BLaER1 treated with 17β-estradiol and CSF1 and Interleukin-3, amounts not matched to agents 10 nM and 100 nM (cell line): ENCODE measurements around the gene WDR4.
"Not testable (repeated sequence)": the region's sequence is repeated elsewhere in the genome, so short reads cannot be mapped to it uniquely, and the experiment has no call there.

Experiments used
- H3K27ac ChIP-seq, 11 experiments: shearing (Covaris generic); formaldehyde crosslinking; 2 replicates each; pipeline ENCODE4 v1.8.1; 2022
- H3K27me3 ChIP-seq, 11 experiments: shearing (Covaris generic); formaldehyde crosslinking; 2 replicates each; pipeline ENCODE4 v1.8.1; 2022
- H3K36me3 ChIP-seq, 11 experiments: shearing (Covaris generic); formaldehyde crosslinking; 2 replicates each; pipeline ENCODE4 v1.8.1; 2022
- H3K4me1 ChIP-seq, 10 experiments: shearing (Covaris generic); formaldehyde crosslinking; 2 replicates each; pipeline ENCODE4 v1.8.1; 2022
- H3K4me2 ChIP-seq, 11 experiments: shearing (Covaris generic); formaldehyde crosslinking; 2 replicates each; pipeline ENCODE4 v1.8.1; 2022
- H3K4me3 ChIP-seq, 10 experiments: shearing (Covaris generic); formaldehyde crosslinking; 2 replicates each; pipeline ENCODE4 v1.8.1; 2022
- H3K9ac ChIP-seq, 11 experiments: shearing (Covaris generic); formaldehyde crosslinking; 2 replicates each; pipeline ENCODE4 v1.8.1; 2022
- H3K9me3 ChIP-seq, 11 experiments: shearing (Covaris generic); formaldehyde crosslinking; replicated peaks in 1 of 11; 2 replicates each; pipeline ENCODE4 v1.8.1; 2022
- H4K20me1 ChIP-seq, 11 experiments: shearing (Covaris generic); formaldehyde crosslinking; 2 replicates each; pipeline ENCODE4 v1.8.1; 2022
- Cebpa-rat ChIP-seq, 11 experiments: shearing (Covaris generic); IDR thresholded peaks; 2 replicates each; pipeline ENCODE4 v1.8.1; 2022

WDR4 gene

DNA sequence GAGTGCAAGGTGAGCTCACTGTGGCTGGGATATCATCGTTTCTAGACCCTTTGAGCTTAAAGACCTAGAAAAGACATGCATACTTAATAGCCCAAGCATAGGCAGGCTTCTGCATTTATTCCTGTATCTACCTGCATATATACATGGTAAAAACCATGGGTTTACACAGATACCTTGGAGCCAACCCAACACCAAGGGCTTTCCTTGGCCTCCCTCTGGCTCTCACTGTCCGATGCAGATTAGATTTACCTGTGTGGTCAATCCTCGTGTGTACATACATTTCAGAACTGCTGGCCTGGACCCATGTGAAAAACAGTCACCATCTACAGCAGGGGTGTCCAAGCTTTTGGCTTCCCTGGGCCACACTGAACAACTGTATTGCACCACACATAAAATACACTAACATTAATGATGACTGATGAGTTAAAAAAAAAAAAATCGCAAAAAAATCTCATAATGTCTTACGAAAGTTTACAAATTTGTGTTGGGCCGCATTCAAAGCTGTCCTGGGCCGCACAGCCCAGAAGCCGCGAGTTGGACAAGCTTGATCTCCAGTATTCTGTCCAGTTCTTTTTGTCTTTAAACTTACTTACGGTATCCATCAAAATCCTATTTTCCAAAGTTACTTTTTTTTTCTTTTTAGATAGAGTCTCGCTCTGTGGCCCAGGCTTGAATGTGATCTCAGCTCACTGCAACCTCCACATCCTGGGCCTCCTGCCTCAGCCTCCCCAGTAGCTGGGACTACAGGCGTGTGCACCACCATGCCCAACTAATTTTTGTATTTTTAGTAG is 43.5 kb downstream of the WDR4 start:
- TF ChIP-seq Cebpa-rat (IDR thresholded peaks at IDR 0.05): no peak
- Histone ChIP-seq H3K27ac (no peak overlapping the region), H3K9me3 (no peaks in the 10 kb centered on the region), H3K27me3 (peaks cover 0 to 21% (median 0%) of the 10 kb centered on the region in 11 experiments; a peak in 4 of 22 replicates), H4K20me1 (peaks cover 0 to 91% (median 78%) of the 10 kb centered on the region in 11 experiments; a peak in 18 of 22 replicates), H3K4me1 (peaks cover 29 to 58% (median 49%) of the 10 kb centered on the region in 10 experiments), H3K4me2 (no peak overlapping the region), H3K36me3 (peaks cover 4 to 30% (median 11%) of the 10 kb centered on the region in 11 experiments), H3K4me3 (no peak overlapping the region), H3K9ac (no peak overlapping the region)

DNA sequence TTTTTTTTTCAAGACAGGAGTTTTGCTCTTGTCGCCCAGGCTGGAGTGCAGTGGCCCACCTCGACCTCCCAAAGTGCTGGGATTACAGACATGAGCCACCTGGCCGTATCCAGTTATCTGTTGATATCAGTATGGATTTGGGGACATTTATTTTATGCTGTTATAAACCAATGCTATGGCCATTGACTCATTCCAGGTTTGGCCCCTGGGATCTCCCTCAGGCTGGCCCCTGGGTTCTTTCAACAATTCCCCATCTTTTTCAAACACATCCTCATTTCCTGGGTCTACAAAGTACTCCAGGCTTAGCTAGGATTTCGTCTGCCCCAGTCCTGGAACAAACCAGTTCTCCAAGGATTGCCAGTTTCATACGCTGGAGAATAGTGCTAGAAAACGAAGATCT is 44.1 kb downstream of the WDR4 start:
- TF ChIP-seq Cebpa-rat (IDR thresholded peaks at IDR 0.05): no peak
- Histone ChIP-seq H3K27ac (no peak overlapping the region), H3K4me3 (no peak overlapping the region), H3K4me2 (no peak overlapping the region), H3K4me1 (peaks cover 23 to 58% (median 49%) of the 10 kb centered on the region in 10 experiments), H3K27me3 (peaks cover 0 to 21% (median 0%) of the 10 kb centered on the region in 11 experiments; a peak in 4 of 22 replicates), H4K20me1 (peaks cover 0 to 85% (median 73%) of the 10 kb centered on the region in 11 experiments; a peak in 18 of 22 replicates), H3K9ac (no peak overlapping the region), H3K9me3 (no peaks in the 10 kb centered on the region), H3K36me3 (peaks cover 0 to 24% (median 5%) of the 10 kb centered on the region in 11 experiments; a peak in 13 of 22 replicates)

GRCh38 chr21:42834726-42835191 is 44.6 kb downstream of the WDR4 start:
- Histone ChIP-seq H4K20me1 (peaks cover 0 to 80% (median 68%) of the 10 kb centered on the region in 11 experiments; a peak in 18 of 22 replicates), H3K4me2 (no peak overlapping the region), H3K4me3 (no peak overlapping the region), H3K27me3 (peaks cover 0 to 21% (median 0%) of the 10 kb centered on the region in 11 experiments; a peak in 4 of 22 replicates), H3K27ac (no peak overlapping the region), H3K4me1 (peaks cover 19 to 55% (median 45%) of the 10 kb centered on the region in 10 experiments), H3K9ac (no peak overlapping the region), H3K9me3 (peaks cover 0 to 2% (median 0%) of the 10 kb centered on the region in 11 experiments; a peak in 2 of 22 replicates), H3K36me3 (peaks cover 0 to 21% (median 4%) of the 10 kb centered on the region in 11 experiments; a peak in 6 of 22 replicates)
- no peak for TF ChIP-seq Cebpa-rat (IDR thresholded peaks at IDR 0.05)

DNA sequence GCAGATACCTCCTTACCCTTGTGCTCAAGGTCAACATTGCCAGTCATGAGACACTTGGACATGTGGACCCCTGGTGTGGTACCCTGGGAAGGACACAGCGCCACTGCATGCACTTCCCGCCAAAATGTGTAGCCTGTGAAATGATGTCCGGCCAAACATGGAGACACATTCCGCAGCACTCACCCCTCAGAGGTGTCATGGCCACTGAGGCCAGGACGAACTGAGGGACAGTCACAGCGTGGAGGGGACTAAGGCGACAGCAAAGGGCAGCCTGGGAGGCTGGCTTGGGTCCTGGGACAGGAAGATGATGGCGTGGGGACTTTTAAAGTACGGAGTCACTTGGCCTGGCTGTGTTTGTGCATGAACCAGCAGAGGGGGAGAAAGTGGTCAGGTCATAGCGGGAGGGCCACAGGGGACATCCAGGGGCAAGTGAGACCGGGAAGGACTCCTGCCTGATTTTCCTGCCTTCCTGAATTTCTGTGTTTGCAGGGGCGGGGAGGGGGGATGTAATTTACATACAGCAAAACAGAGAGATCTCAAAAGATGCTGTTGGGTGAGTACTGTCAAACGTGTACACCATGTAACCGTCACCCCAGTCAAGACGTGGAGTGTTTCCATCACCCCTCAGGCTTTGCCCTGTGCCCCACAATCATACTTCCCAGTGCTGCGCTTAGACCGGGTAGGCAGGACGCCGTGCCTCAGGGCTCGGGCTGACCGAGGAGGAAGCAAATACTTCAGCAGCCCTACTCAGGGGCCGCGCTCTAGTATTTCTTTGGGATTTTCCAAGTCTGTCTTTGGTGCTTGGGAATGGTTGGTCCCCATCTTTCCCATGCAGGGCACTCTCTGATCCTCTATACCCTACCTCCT is 45.2 kb downstream of the WDR4 start:
- H3K4me3 ChIP-seq: no peak overlapping the region
- no peak overlapping the region for H3K27ac ChIP-seq
- peaks cover 0 to 21% (median 4%) of the 10 kb centered on the region in 11 experiments; a peak in 6 of 22 replicates for H3K36me3 ChIP-seq
- peaks cover 0 to 21% (median 0%) of the 10 kb centered on the region in 11 experiments; a peak in 4 of 22 replicates for H3K27me3 ChIP-seq
- H3K9me3 ChIP-seq: peaks cover 4 to 8% (median 6%) of the 10 kb centered on the region in 11 experiments; a peak in 17 of 22 replicates
- peaks cover 12 to 48% (median 39%) of the 10 kb centered on the region in 10 experiments for H3K4me1 ChIP-seq
- H3K4me2 ChIP-seq: peak overlapping the region in 10 of 11 experiments; percentile 36 to 79 (median 68); a peak in 18 of 22 replicates
- H3K9ac ChIP-seq: no peak overlapping the region
- TF ChIP-seq Cebpa-rat (IDR thresholded peaks at IDR 0.05): no peak
- peaks cover 0 to 74% (median 61%) of the 10 kb centered on the region in 11 experiments; a peak in 18 of 22 replicates for H4K20me1 ChIP-seq

DNA sequence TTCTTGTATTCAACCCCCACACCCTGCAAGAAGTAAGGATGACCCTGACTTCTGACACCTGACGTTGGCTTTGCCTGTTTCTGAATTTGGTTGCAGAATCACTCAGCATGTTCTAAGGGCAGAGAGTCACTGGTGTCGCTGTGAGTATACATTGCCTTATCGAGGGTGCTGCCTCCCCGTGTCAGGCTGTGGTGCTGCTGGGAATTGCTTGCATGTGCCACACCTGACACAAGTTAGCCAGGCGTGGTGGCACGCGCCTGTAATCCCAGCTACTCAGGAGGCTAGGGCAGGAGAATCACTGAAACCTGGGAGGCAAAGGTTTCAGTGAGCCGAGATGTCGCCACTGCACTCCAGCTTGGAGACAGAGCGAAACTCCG is 45.9 kb downstream of the WDR4 start:
- peaks cover 0 to 21% (median 0%) of the 10 kb centered on the region in 11 experiments; a peak in 4 of 22 replicates for H3K27me3 ChIP-seq
- H3K4me2 ChIP-seq: peak overlapping the region; percentile 36 to 79 (median 67)
- H3K9ac ChIP-seq: no peak overlapping the region
- no peak overlapping the region for H3K27ac ChIP-seq
- peaks cover 0 to 67% (median 55%) of the 10 kb centered on the region in 11 experiments; a peak in 18 of 22 replicates for H4K20me1 ChIP-seq
- no peak for TF ChIP-seq Cebpa-rat (IDR thresholded peaks at IDR 0.05)
- H3K9me3 ChIP-seq: peaks cover 5 to 9% (median 7%) of the 10 kb centered on the region in 11 experiments; a peak in 17 of 22 replicates
- H3K4me1 ChIP-seq: peaks cover 10 to 43% (median 36%) of the 10 kb centered on the region in 10 experiments; a peak in 19 of 20 replicates
- no peak overlapping the region for H3K4me3 ChIP-seq
- H3K36me3 ChIP-seq: peaks cover 0 to 15% (median 0%) of the 10 kb centered on the region in 11 experiments; a peak in 4 of 22 replicates

- peaks cover 10 to 43% (median 36%) of the 10 kb centered on the region in 10 experiments; a peak in 19 of 20 replicates for H3K4me1 ChIP-seq
- peaks cover 0 to 11% (median 0%) of the 10 kb centered on the region in 11 experiments; a peak in 3 of 22 replicates for H3K36me3 ChIP-seq
- H3K27me3 ChIP-seq: peaks cover 0 to 21% (median 0%) of the 10 kb centered on the region in 11 experiments; a peak in 4 of 22 replicates
- peak overlapping the region in 9 of 11 experiments; percentile 36 to 79 (median 67); a peak in 16 of 22 replicates for H3K4me2 ChIP-seq
- H3K4me3 ChIP-seq, H3K9ac ChIP-seq, H3K27ac ChIP-seq: not testable (repeated sequence)
- H4K20me1 ChIP-seq: peaks cover 0 to 56% (median 43%) of the 10 kb centered on the region in 11 experiments; a peak in 18 of 22 replicates
- peaks cover 5 to 13% (median 9%) of the 10 kb centered on the region in 11 experiments; a peak in 19 of 22 replicates for H3K9me3 ChIP-seq
These were observed 47.1 kb downstream of the WDR4 start for GRCh38 chr21:42832321-42832630.

DNA sequence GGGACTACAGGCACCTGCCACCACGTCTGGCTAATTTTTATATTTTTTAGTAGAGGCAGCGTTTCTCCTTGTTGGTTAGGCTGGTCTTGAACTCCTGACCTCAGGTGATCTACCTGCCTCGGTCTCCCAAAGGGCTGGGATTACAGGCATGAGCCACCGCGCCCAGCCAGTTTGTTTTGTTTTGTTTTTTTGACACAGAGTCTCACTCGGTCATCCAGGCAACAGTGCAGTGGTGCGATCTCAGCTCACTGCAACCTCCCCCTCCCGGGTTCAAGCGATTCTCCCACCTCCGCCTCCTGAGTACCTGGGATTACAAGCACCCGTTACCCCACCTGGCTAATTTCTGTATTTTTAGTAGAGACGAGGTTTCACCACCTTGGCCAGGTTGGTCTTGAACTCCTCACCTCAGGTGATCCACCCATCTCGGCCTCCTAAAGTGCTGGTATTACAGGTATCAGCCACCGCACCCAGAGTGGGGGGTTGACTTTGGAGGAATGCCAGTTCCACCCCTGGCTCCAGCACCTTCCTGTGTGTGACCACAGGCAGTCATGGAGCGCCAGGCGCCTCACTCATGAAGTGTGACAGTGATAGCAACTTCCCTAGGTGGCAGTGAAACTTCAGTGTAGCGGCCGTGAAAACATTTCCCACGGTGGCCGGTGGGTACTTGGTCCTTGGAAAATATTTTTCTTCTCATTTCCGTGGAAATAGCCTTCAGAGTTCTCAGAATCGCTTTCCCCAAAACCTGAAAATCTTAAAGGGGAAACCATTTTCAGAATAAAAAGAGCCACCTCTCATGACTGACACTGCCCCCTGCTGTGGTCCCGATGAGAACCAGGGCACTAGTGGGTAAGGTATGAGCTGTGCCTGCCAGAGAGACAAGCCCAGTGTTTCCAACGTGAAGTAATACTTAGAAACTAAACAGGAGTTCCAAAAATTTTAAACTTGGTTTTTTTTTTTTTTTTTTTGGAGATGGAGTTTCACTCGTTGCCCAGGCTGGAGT is 48.6 kb downstream of the WDR4 start:
- H3K4me3 ChIP-seq: no peak overlapping the region

More for the DNA sequence above, 48.6 kb downstream of the WDR4 start:
- Histone ChIP-seq H3K4me2 (peak overlapping the region; percentile 7 to 58 (median 34); a peak in 18 of 22 replicates), H3K36me3 (no peaks in the 10 kb centered on the region), H3K9me3 (peaks cover 5 to 13% (median 9%) of the 10 kb centered on the region in 11 experiments; a peak in 19 of 22 replicates), H3K27me3 (peaks cover 0 to 21% (median 0%) of the 10 kb centered on the region in 11 experiments; a peak in 4 of 22 replicates), H4K20me1 (peaks cover 0 to 40% (median 29%) of the 10 kb centered on the region in 11 experiments; a peak in 18 of 22 replicates), H3K4me1 (peaks cover 10 to 43% (median 36%) of the 10 kb centered on the region in 10 experiments; a peak in 19 of 20 replicates), H3K9ac (no peak overlapping the region), H3K27ac (no peak overlapping the region)
- no peak for TF ChIP-seq Cebpa-rat (IDR thresholded peaks at IDR 0.05)
